Esophagus muscularis mucosa (tissue), 4 donors: Measurements from ENCODE around the gene ARCN1.

Experiments
- EP300 ChIP-seq: sonication (generic); formaldehyde crosslinking; IDR thresholded peaks from one replicate; pipeline ENCODE4 v1.6.1; 2017; ENCODE audit warnings: antibody characterized with exemption
- POLR2A ChIP-seq: fragments of 450-650 bp; IDR thresholded peaks from one replicate; pipeline ENCODE4 v1.6.1; 2017; ENCODE audit warnings: antibody characterized with exemption, moderate library complexity, mild to moderate bottlenecking, low read depth
- POLR2AphosphoS5 ChIP-seq, 2 donors: sonication (generic); formaldehyde crosslinking; IDR thresholded peaks; one replicate each; pipeline ENCODE4 v1.6.1; 2017; ENCODE audit warnings: antibody characterized with exemption in 2 of 2
- TF ChIP-seq, protein P1 (sequence below), 3 experiments: fragments of 200-600 bp in 2 of 3; fragments of 450-650 bp in 1 of 3; sonication (generic) in 2 of 3; IDR thresholded peaks; one replicate each; pipeline ENCODE4 v1.5.1; 2017 to 2019; ENCODE audit warnings: antibody characterized with exemption in 3 of 3, mild to moderate bottlenecking in 2 of 3, moderate library complexity in 1 of 3

DNA sequence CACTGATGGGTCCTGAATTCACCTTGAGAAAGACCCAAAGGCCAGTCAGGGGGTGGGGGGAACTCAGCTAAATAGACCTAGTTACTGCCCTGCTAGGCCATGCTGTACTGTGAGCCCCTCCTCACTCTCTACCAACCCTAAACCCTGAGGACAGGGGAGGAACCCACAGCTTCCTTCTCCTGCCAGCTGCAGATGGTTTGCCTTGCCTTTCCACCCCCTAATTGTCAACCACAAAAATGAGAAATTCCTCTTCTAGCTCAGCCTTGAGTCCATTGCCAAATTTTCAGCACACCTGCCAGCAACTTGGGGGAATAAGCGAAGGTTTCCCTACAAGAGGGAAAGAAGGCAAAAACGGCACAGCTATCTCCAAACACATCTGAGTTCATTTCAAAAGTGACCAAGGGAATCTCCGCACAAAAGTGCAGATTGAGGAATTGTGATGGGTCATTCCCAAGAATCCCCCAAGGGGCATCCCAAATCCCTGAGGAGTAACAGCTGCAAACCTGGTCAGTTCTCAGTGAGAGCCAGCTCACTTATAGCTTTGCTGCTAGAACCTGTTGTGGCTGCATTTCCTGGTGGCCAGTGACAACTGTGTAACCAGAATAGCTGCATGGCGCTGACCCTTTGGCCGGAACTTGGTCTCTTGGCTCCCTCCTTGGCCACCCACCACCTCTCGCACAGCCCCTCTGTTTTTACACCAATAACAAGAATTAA, 47.3 kb upstream of the ARCN1 start:
- TF ChIP-seq POLR2A (no peak), EP300 (no peak), POLR2AphosphoS5 (IDR thresholded peaks at IDR 0.05) (no peak)
- TF ChIP-seq, protein P1, sequence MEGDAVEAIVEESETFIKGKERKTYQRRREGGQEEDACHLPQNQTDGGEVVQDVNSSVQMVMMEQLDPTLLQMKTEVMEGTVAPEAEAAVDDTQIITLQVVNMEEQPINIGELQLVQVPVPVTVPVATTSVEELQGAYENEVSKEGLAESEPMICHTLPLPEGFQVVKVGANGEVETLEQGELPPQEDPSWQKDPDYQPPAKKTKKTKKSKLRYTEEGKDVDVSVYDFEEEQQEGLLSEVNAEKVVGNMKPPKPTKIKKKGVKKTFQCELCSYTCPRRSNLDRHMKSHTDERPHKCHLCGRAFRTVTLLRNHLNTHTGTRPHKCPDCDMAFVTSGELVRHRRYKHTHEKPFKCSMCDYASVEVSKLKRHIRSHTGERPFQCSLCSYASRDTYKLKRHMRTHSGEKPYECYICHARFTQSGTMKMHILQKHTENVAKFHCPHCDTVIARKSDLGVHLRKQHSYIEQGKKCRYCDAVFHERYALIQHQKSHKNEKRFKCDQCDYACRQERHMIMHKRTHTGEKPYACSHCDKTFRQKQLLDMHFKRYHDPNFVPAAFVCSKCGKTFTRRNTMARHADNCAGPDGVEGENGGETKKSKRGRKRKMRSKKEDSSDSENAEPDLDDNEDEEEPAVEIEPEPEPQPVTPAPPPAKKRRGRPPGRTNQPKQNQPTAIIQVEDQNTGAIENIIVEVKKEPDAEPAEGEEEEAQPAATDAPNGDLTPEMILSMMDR (IDR thresholded peaks at IDR 0.05), result no peak
